Stimulated activated CD8-positive, alpha-beta memory T cell treated with anti-CD3 and anti-CD28 coated beads, Interleukin-12 subunit alpha, Interleukin-12 subunit beta, amount 100 ng/mL, for 1 hour (primary cell): ENCODE data around the gene ZNF75A.

Experiments used
- DNase-seq: peaks from one replicate; pipeline ENCODE4 v3.0.0-alpha.2; 2020; ENCODE audit warnings: low read depth

Gene ZNF75A

GRCh38 chr16:3289998-3290673 lies 15.2 kb upstream of the ZNF75A start:
- no peak for DNase-seq

GRCh38 chr16:3292604-3293003 lies 12.7 kb upstream of the ZNF75A start:
- DNase-seq = no peak

GRCh38 chr16:3295209-3295608 lies 10.1 kb upstream of the ZNF75A start:
- DNase-seq = no peak

- DNase-seq = no peak
Observed at GRCh38 chr16:3295783-3296182, 9.5 kb upstream of the ZNF75A start.

GRCh38 chr16:3304370-3304769 lies 927 bp upstream of the ZNF75A start:
- no peak for DNase-seq

- DNase-seq = no peak
Observed at GRCh38 chr16:3306078-3306477, 781 bp downstream of the ZNF75A start.

GRCh38 chr16:3311496-3311895 lies 6.2 kb downstream of the ZNF75A start:
- DNase-seq = no peak

GRCh38 chr16:3317315-3317999 lies 12.2 kb downstream of the ZNF75A start:
- DNase-seq = no peak

GRCh38 chr16:3321816-3322215 lies 16.5 kb downstream of the ZNF75A start:
- no peak for DNase-seq

GRCh38 chr16:3327514-3327913 lies 22.2 kb downstream of the ZNF75A start:
- DNase-seq = no peak

GRCh38 chr16:3328104-3328503 lies 22.8 kb downstream of the ZNF75A start:
- no peak for DNase-seq

GRCh38 chr16:3328643-3329042 lies 23.3 kb downstream of the ZNF75A start:
- DNase-seq = no peak

- DNase-seq = no peak
Observed at GRCh38 chr16:3346041-3346440, 40.7 kb downstream of the ZNF75A start.

- no peak for DNase-seq
Observed at GRCh38 chr16:3347586-3347985, 42.3 kb downstream of the ZNF75A start.

GRCh38 chr16:3348547-3349167 lies 43.4 kb downstream of the ZNF75A start:
- no peak for DNase-seq

- no peak for DNase-seq
Observed at GRCh38 chr16:3349175-3349574, 43.9 kb downstream of the ZNF75A start.

GRCh38 chr16:3355589-3355988 lies 50.3 kb downstream of the ZNF75A start, which contains the start of gene OR2C1:
TSS of gene OR2C1 (plus strand) at chr16:3355889. CDS start at chr16:3355941, 52 bp downstream.
- no peak for DNase-seq

- no peak for DNase-seq
Observed at GRCh38 chr16:3356118-3356517, 50.8 kb downstream of the ZNF75A start.

- no peak for DNase-seq
Observed at GRCh38 chr16:3358871-3359270, 53.6 kb downstream of the ZNF75A start.

GRCh38 chr16:3362931-3363330 lies 57.6 kb downstream of the ZNF75A start:
- DNase-seq = no peak

- no peak for DNase-seq
Observed at GRCh38 chr16:3363793-3364192, 58.5 kb downstream of the ZNF75A start.

GRCh38 chr16:3364774-3365427 lies 59.6 kb downstream of the ZNF75A start:
- DNase-seq = peak; percentile 69
